Activated B cell treated with CpG ODN at 0.5 μM for 24 hours (primary cell): ENCODE data around the gene SQOR. TPM values are rescaled to one million over a fixed set of nuclear protein-coding genes. Genes with fewer than 3 reads are reported as not detected.

Experiments
- ATAC-seq: fragments of 200-7000 bp; cut with Tn5 transposase; one replicate; pipeline ENCODE4 v1.10.0; 2021; ENCODE audit warnings: low read depth, mild to moderate bottlenecking, moderate library complexity
- CTCF ChIA-PET: fragments of 350-600 bp; sonication (Branson Sonifier 250); formaldehyde crosslinking; loops from one replicate; lab custom pipeline; 2021; ENCODE audit warnings: antibody characterized with exemption; lab: Charles Lee
- POLR2A ChIA-PET: fragments of 350-600 bp; sonication (Branson Sonifier 250); formaldehyde crosslinking; loops from one replicate; lab custom pipeline; 2021; ENCODE audit warnings: antibody characterized with exemption; lab: Charles Lee
- DNase-seq: peaks from one replicate; pipeline ENCODE4 v3.0.0; 2022
- H3K27ac Mint-ChIP-seq: one replicate; pipeline ENCODE4 v1.8.0; 2020; ENCODE audit warnings: mixed read lengths
- H3K27me3 Mint-ChIP-seq: one replicate; pipeline ENCODE4 v1.8.0; 2021; ENCODE audit warnings: mixed read lengths
- H3K36me3 Mint-ChIP-seq: one replicate; pipeline ENCODE4 v1.8.0; 2021; ENCODE audit warnings: low read depth, mixed read lengths
- H3K4me1 Mint-ChIP-seq: one replicate; pipeline ENCODE4 v1.8.0; 2021; ENCODE audit warnings: mixed read lengths
- H3K4me3 Mint-ChIP-seq: one replicate; pipeline ENCODE4 v1.8.0; 2020; ENCODE audit warnings: mild to moderate bottlenecking, mixed read lengths
- H3K9me3 Mint-ChIP-seq: one replicate; pipeline ENCODE4 v1.8.0; 2020; ENCODE audit warnings: mixed read lengths
- CTCF ChIP-seq: fragments of 200-600 bp; IDR thresholded peaks from one replicate; pipeline ENCODE4 v1.8.0; 2022; ENCODE audit warnings: antibody characterized with exemption, mild to moderate bottlenecking
- intact Hi-C: fragments of 100-400 bp; cut with micrococcal nuclease; formaldehyde crosslinking; loops from one replicate; pipeline ENCODE4 v1.15.1; 2024
- total RNA-seq: library from RNA; stranded (reverse); gene quantifications from 2 replicates; pipeline ENCODE4 v1.2.3, GENCODE V29; 2022

Gene SQOR
- total RNA-seq, 1 donor from 2014 or later = 39.2 TPM

DNA sequence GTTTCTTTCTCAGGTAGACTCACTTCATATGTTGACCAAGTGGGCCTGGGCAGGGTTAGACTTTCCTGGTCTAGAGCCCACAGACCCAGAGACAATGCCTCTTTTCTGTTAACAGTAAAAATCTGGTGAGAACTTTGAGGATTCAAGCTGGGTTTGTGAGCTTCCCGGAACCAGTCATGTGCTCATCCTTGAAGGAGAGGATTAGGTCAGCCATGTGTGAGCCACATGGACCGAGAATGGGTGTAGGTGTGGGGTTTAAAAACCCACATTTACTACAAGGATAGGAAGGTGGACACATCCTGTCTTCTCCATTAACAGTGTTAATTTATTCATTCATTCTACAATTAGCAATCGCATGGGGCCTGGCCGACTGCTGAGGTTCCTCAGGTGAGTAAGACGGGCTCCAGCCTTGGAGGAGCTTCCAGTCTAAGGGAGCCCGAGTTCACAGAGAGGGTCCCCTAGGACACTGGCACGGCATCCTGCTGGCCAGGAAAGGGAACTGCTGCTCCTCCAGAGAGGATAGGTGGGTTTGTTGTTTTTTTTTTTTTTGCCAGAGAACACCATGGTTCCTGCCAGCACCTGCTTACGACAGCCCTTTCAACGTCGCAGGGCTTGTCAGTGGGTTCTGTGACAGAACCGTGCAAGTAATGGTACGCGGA is 69.0 kb downstream of the SQOR start:
- Mint-ChIP-seq H3K4me1 (peaks cover 19% of the 10 kb centered on the region), H3K27me3 (peaks cover 11% of the 10 kb centered on the region), H3K4me3 (peak overlapping the region; percentile 85), H3K36me3 (peaks cover 4% of the 10 kb centered on the region), H3K9me3 (no peaks in the 10 kb centered on the region), H3K27ac (no peak overlapping the region)
- ATAC-seq (no peak), DNase-seq (no peak)
- TF ChIP-seq CTCF = no peak
- intact Hi-C loops = loop anchor here (2.0 kb wide), 1 partner anchor 69 kb away; the partner anchor contains the start of gene SQOR
- ChIA-PET CTCF (no interaction called here), POLR2A (no interaction called here)

GRCh38 chr15:45704329-45705249 is 69.8 kb downstream of the SQOR start:
- ChIA-PET POLR2A (no interaction called here), CTCF (interaction anchor here (1.1 to 2.1 kb wide), 5 partner anchors 9 to 87 kb away, joined by 3 to 14 read pairs (median 5); no protein-coding TSS in a partner anchor)
- Mint-ChIP-seq H3K9me3 (no peaks in the 10 kb centered on the region), H3K4me1 (peaks cover 19% of the 10 kb centered on the region), H3K36me3 (peaks cover 4% of the 10 kb centered on the region), H3K4me3 (peak overlapping the region; percentile 85), H3K27ac (no peak overlapping the region), H3K27me3 (peaks cover 11% of the 10 kb centered on the region)
- TF ChIP-seq CTCF = no peak
- intact Hi-C loops = loop anchor here (1.0 to 2.0 kb wide), 2 partner anchors 70 to 86 kb away; partner anchors contain the start of gene SQOR
- ATAC-seq (no peak), DNase-seq (no peak)

DNA sequence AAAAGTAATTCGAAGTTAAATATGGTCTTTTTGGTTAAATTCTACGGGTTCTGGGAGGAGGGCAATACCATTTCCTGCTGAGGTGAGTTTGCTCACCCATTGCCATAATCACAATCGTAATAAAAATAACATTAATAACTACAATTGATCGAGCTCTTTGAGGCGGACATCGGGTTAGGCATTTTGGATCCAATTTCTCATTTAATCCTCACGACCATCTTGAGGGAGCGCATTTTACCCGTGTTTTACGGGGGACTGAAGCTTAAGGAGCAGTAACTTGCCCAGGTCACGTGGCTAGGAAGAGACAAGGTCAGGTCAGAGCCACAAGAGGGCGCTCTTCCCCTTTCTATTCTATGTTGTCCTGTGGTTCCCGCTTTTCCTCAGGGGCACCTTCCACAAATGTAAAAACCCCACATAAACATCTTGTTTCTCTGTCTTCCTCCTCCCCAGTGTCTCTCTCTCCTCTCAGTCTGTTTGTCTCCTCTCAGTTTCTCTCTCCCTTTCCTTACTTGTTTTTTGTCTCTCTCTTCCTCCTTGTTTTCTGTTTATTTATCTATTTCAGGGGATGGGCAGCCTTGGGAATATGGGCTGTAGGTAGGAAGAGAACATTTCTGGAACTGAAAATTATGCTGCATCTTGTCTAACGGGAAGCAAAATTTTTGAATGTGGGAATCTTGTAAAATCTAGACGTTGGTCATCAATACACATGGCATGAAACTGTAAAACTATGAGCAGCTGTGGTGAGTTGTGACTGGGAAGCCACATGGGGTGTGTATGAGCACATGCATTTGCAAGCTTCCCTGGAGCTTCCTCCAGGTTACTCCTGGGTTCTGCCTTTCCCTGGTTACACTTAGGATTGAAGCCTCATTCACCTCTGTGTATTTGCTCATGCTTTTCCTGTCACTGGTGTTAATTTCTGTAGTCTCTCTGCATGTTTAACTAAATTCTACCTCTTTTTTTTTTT is 71.0 kb downstream of the SQOR start:
- peak overlapping the region; percentile 85 for H3K4me3 Mint-ChIP-seq
- peaks cover 11% of the 10 kb centered on the region for H3K27me3 Mint-ChIP-seq
- DNase-seq (peak; percentile 32), ATAC-seq (peak; percentile 82)
- H3K27ac Mint-ChIP-seq = peak overlapping the region; percentile 50
- H3K9me3 Mint-ChIP-seq = no peaks in the 10 kb centered on the region
- ChIA-PET POLR2A (interaction anchor here (0.6 kb wide), 1 partner anchor 69 kb away, joined by 3 read pairs; no protein-coding TSS in a partner anchor), CTCF (interaction anchor here (0.7 to 2.1 kb wide), 7 partner anchors 10 to 283 kb away, joined by 3 to 14 read pairs (median 5); no protein-coding TSS in a partner anchor)
- H3K4me1 Mint-ChIP-seq = peaks cover 19% of the 10 kb centered on the region
- intact Hi-C loops = loop anchor here (1.0 to 2.0 kb wide), 2 partner anchors 71 to 85 kb away; partner anchors contain the start of gene SQOR
- no peak for TF ChIP-seq CTCF
- peaks cover 4% of the 10 kb centered on the region for H3K36me3 Mint-ChIP-seq

GRCh38 chr15:45710657-45711056 is 75.8 kb downstream of the SQOR start:
- TF ChIP-seq CTCF = no peak
- intact Hi-C loops = no loop called here
- CTCF ChIA-PET = no interaction called here
- H3K27ac Mint-ChIP-seq = no peak overlapping the region
- H3K9me3 Mint-ChIP-seq = no peaks in the 10 kb centered on the region
- POLR2A ChIA-PET = no interaction called here
- H3K4me3 Mint-ChIP-seq = no peak overlapping the region
- no peak for ATAC-seq
- H3K27me3 Mint-ChIP-seq = peaks cover 14% of the 10 kb centered on the region
- DNase-seq = no peak
- peaks cover 3% of the 10 kb centered on the region for H3K4me1 Mint-ChIP-seq
- no peaks in the 10 kb centered on the region for H3K36me3 Mint-ChIP-seq
